ENCODE results near the gene RPRD1B. TPM values are rescaled to one million over a fixed set of nuclear protein-coding genes. Genes with fewer than 3 reads are reported as not detected.

The RPRD1B gene
- total RNA-seq, 1 donor from 2014 or later = 37.7 TPM

DNA sequence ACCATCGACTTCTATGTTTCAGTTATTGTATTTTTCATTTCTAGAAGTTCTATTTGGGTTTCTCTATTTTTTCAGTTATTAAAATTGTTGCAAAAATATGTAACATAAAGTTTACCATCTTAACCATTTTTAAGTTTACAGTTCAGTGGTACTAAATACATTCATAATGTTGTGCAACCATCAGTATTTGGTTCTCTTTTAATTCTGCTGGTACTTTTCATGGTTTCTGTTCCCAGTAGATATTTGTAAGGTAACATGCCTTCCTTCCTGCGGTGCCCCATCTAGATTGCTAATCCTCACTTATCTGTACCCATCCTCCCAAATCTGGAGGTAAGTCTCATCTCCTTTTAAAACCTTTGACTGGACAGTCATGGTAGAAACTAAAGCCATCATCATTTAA is 83.7 kb downstream of the RPRD1B start:
- no peaks in the 10 kb centered on the region for H3K79me2 ChIP-seq (ENCODE audit: low read depth)
- H2AFZ ChIP-seq (replicated peaks) = no peak overlapping the region
- no peaks in the 10 kb centered on the region for H3K4me1 ChIP-seq
- H4K20me1 ChIP-seq (ENCODE audit: low read depth) = no peaks in the 10 kb centered on the region
- no peaks in the 10 kb centered on the region for H3K36me3 ChIP-seq
- H3K27me3 Mint-ChIP-seq (ENCODE audit: insufficient read depth, low read depth) = peaks cover 8% of the 10 kb centered on the region
- H3F3A ChIP-seq (ENCODE audit: low read depth) = no peaks in the 10 kb centered on the region
- no peaks in the 10 kb centered on the region for H3K27me3 ChIP-seq
- H3K4me1 Mint-ChIP-seq = peaks cover 7% of the 10 kb centered on the region
- no peak overlapping the region for H3K4me2 ChIP-seq
- TF ChIP-seq EZH2 (IDR thresholded peaks at IDR 0.05) = no peak
- no peak for DNase-seq (ENCODE audit: low spot score)
- no peak overlapping the region for H3K27ac Mint-ChIP-seq
- no peak overlapping the region for H3K27ac ChIP-seq
- H3K4me3 Mint-ChIP-seq = no peak overlapping the region
- H3K9ac ChIP-seq = no peak overlapping the region
- H3K36me3 Mint-ChIP-seq = no peaks in the 10 kb centered on the region
- no peaks in the 10 kb centered on the region for H3K9me3 Mint-ChIP-seq
- no peak overlapping the region for H3K4me3 ChIP-seq
- no peaks in the 10 kb centered on the region for H3K9me3 ChIP-seq (ENCODE audit: low read depth)

GRCh38 chr20:38117635-38118034 is 84.1 kb downstream of the RPRD1B start:
- H3K36me3 ChIP-seq = no peaks in the 10 kb centered on the region
- no peak overlapping the region for H3K27ac Mint-ChIP-seq
- H3K27ac ChIP-seq = no peak overlapping the region
- DNase-seq (ENCODE audit: low spot score) = no peak
- H3K9me3 Mint-ChIP-seq = no peaks in the 10 kb centered on the region
- H3K4me2 ChIP-seq = no peak overlapping the region
- H3K4me3 Mint-ChIP-seq = no peak overlapping the region
- no peak overlapping the region for H2AFZ ChIP-seq (replicated peaks)
- H3K79me2 ChIP-seq (ENCODE audit: low read depth) = no peaks in the 10 kb centered on the region
- H3K36me3 Mint-ChIP-seq = no peaks in the 10 kb centered on the region
- no peaks in the 10 kb centered on the region for H4K20me1 ChIP-seq (ENCODE audit: low read depth)
- H3K9me3 ChIP-seq (ENCODE audit: low read depth) = no peaks in the 10 kb centered on the region
- peaks cover 7% of the 10 kb centered on the region for H3K4me1 Mint-ChIP-seq
- peaks cover 8% of the 10 kb centered on the region for H3K27me3 Mint-ChIP-seq (ENCODE audit: insufficient read depth, low read depth)
- H3K27me3 ChIP-seq = no peaks in the 10 kb centered on the region
- H3K9ac ChIP-seq = no peak overlapping the region
- no peak for TF ChIP-seq EZH2phosphoT487 (IDR thresholded peaks at IDR 0.05)
- TF ChIP-seq EZH2 (IDR thresholded peaks at IDR 0.05) = no peak
- TF ChIP-seq, protein P1, sequence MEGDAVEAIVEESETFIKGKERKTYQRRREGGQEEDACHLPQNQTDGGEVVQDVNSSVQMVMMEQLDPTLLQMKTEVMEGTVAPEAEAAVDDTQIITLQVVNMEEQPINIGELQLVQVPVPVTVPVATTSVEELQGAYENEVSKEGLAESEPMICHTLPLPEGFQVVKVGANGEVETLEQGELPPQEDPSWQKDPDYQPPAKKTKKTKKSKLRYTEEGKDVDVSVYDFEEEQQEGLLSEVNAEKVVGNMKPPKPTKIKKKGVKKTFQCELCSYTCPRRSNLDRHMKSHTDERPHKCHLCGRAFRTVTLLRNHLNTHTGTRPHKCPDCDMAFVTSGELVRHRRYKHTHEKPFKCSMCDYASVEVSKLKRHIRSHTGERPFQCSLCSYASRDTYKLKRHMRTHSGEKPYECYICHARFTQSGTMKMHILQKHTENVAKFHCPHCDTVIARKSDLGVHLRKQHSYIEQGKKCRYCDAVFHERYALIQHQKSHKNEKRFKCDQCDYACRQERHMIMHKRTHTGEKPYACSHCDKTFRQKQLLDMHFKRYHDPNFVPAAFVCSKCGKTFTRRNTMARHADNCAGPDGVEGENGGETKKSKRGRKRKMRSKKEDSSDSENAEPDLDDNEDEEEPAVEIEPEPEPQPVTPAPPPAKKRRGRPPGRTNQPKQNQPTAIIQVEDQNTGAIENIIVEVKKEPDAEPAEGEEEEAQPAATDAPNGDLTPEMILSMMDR (IDR thresholded peaks at IDR 0.05) = no peak
- H3K4me1 ChIP-seq = no peaks in the 10 kb centered on the region
- no peaks in the 10 kb centered on the region for H3F3A ChIP-seq (ENCODE audit: low read depth)
- no peak overlapping the region for H3K4me3 ChIP-seq

DNA sequence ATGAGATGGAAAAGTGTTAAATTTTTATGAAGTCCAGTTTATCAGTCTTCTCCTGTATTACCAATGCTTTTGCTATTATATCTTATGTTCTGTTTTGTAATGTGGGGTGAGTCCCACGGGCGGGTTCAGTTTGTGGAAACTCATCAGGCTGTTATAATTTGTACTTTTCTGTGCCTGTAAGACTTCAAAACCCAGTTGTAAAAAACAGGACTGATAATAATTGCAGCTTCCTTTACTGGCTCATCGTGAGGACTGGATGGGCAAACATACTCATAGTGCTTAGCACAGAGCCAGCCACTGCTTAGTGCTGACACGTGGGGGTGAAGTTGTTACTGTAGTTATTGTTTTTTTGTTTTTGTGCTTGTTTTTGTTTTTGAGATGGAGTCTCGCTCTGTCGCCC is 85.9 kb downstream of the RPRD1B start:
- DNase-seq (ENCODE audit: low spot score) = no peak
- H3K4me3 Mint-ChIP-seq = no peak overlapping the region
- no peaks in the 10 kb centered on the region for H3K9me3 Mint-ChIP-seq
- no peaks in the 10 kb centered on the region for H3K36me3 Mint-ChIP-seq
- H3K27ac ChIP-seq = no peak overlapping the region
- no peaks in the 10 kb centered on the region for H4K20me1 ChIP-seq (ENCODE audit: low read depth)
- H3K4me1 ChIP-seq = no peaks in the 10 kb centered on the region
- no peaks in the 10 kb centered on the region for H3K79me2 ChIP-seq (ENCODE audit: low read depth)
- H3K27ac Mint-ChIP-seq = no peak overlapping the region
- no peaks in the 10 kb centered on the region for H3K36me3 ChIP-seq
- peaks cover 2% of the 10 kb centered on the region for H3K4me1 Mint-ChIP-seq
- H3K9ac ChIP-seq = no peak overlapping the region
- no peaks in the 10 kb centered on the region for H3K9me3 ChIP-seq (ENCODE audit: low read depth)
- H3K27me3 ChIP-seq = no peaks in the 10 kb centered on the region
- no peak overlapping the region for H2AFZ ChIP-seq (replicated peaks)
- H3K27me3 Mint-ChIP-seq (ENCODE audit: insufficient read depth, low read depth) = peaks cover 7% of the 10 kb centered on the region
- no peak overlapping the region for H3K4me3 ChIP-seq
- peaks cover 7% of the 10 kb centered on the region for H3F3A ChIP-seq (ENCODE audit: low read depth)
- no peak overlapping the region for H3K4me2 ChIP-seq
- TF ChIP-seq EZH2phosphoT487 (IDR thresholded peaks at IDR 0.05) = no peak
- no peak for TF ChIP-seq EZH2 (IDR thresholded peaks at IDR 0.05)
- TF ChIP-seq, protein P1 (IDR thresholded peaks at IDR 0.05) = no peak

- Histone ChIP-seq H3K9me3 (ENCODE audit: low read depth) (no peaks in the 10 kb centered on the region), H3K4me1 (no peaks in the 10 kb centered on the region), H3K9ac (no peak overlapping the region), H3K4me2 (no peak overlapping the region), H3K27me3 (no peaks in the 10 kb centered on the region), H4K20me1 (ENCODE audit: low read depth) (no peaks in the 10 kb centered on the region), H3K27ac (no peak overlapping the region), H3K36me3 (no peaks in the 10 kb centered on the region), H3K79me2 (ENCODE audit: low read depth) (no peaks in the 10 kb centered on the region), H3K4me3 (no peak overlapping the region), H2AFZ (replicated peaks) (no peak overlapping the region), H3F3A (ENCODE audit: low read depth) (peaks cover 11% of the 10 kb centered on the region)
- DNase-seq (ENCODE audit: low spot score) = no peak
- no peaks in the 10 kb centered on the region for H3K4me1 Mint-ChIP-seq
- no peak overlapping the region for H3K27ac Mint-ChIP-seq
- H3K27me3 Mint-ChIP-seq (ENCODE audit: insufficient read depth, low read depth) = peaks cover 2% of the 10 kb centered on the region
- no peak for TF ChIP-seq EZH2phosphoT487 (IDR thresholded peaks at IDR 0.05)
- TF ChIP-seq, protein P1 (IDR thresholded peaks at IDR 0.05) = no peak
- TF ChIP-seq EZH2 (IDR thresholded peaks at IDR 0.05) = no peak
- no peak overlapping the region for H3K4me3 Mint-ChIP-seq
- no peaks in the 10 kb centered on the region for H3K36me3 Mint-ChIP-seq
- no peaks in the 10 kb centered on the region for H3K9me3 Mint-ChIP-seq
Observed at GRCh38 chr20:38120625-38120988, 87.1 kb downstream of the RPRD1B start.
